ENCODE data around the gene BSND. TPM values are rescaled to one million over a fixed set of nuclear protein-coding genes. Genes with fewer than 3 reads are reported as not detected.

The BSND gene
- total RNA-seq, 1 experiment from 2014 or later: 0.42 TPM

- TF ChIP-seq, protein P1, sequence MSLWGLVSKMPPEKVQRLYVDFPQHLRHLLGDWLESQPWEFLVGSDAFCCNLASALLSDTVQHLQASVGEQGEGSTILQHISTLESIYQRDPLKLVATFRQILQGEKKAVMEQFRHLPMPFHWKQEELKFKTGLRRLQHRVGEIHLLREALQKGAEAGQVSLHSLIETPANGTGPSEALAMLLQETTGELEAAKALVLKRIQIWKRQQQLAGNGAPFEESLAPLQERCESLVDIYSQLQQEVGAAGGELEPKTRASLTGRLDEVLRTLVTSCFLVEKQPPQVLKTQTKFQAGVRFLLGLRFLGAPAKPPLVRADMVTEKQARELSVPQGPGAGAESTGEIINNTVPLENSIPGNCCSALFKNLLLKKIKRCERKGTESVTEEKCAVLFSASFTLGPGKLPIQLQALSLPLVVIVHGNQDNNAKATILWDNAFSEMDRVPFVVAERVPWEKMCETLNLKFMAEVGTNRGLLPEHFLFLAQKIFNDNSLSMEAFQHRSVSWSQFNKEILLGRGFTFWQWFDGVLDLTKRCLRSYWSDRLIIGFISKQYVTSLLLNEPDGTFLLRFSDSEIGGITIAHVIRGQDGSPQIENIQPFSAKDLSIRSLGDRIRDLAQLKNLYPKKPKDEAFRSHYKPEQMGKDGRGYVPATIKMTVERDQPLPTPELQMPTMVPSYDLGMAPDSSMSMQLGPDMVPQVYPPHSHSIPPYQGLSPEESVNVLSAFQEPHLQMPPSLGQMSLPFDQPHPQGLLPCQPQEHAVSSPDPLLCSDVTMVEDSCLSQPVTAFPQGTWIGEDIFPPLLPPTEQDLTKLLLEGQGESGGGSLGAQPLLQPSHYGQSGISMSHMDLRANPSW (CRISPR knock-in tag; conservative IDR thresholded peaks at IDR 0.05; ENCODE audit: low read depth): no peak
- TF ChIP-seq FOXP1 (CRISPR knock-in tag; IDR thresholded peaks at IDR 0.05; ENCODE audit: borderline replicate concordance) (no peak), MXD4 (CRISPR knock-in tag; IDR thresholded peaks at IDR 0.05; ENCODE audit: borderline replicate concordance) (no peak), KAT7 (CRISPR knock-in tag; IDR thresholded peaks at IDR 0.05; ENCODE audit: borderline replicate concordance) (no peak), TP53 (CRISPR knock-in tag; IDR thresholded peaks at IDR 0.05) (no peak), ATF1 (CRISPR knock-in tag; IDR thresholded peaks at IDR 0.05) (no peak)
Observed at GRCh38 chr1:55041613-55042012, 42.9 kb downstream of the BSND start (continued).

GRCh38 chr1:55043011-55043410 lies 44.3 kb downstream of the BSND start:
- ChIA-PET POLR2A (no interaction called here), CTCF (interaction anchor here (4.6 to 8.7 kb wide), 2 partner anchors 21 to 98 kb away, joined by 17 to 64 read pairs; no protein-coding TSS in a partner anchor)
- Mint-ChIP-seq H3K4me3 (no peak overlapping the region), H3K9me3 (no peaks in the 10 kb centered on the region), H3K27ac (no peak overlapping the region), H3K4me1 (peaks cover 44% of the 10 kb centered on the region), H3K27me3 (ENCODE audit: low read depth) (peaks cover 36% of the 10 kb centered on the region), H3K36me3 (peaks cover 18% of the 10 kb centered on the region)
- no peak for ATAC-seq
- TF ChIP-seq ZNF232 (CRISPR knock-in tag; IDR thresholded peaks at IDR 0.05) (no peak), ETV6 (CRISPR knock-in tag; IDR thresholded peaks at IDR 0.05) (no peak), E2F1 (CRISPR knock-in tag; IDR thresholded peaks at IDR 0.05) (no peak), CREM (CRISPR knock-in tag; IDR thresholded peaks at IDR 0.05) (no peak)
- TF ChIP-seq, protein P2, sequence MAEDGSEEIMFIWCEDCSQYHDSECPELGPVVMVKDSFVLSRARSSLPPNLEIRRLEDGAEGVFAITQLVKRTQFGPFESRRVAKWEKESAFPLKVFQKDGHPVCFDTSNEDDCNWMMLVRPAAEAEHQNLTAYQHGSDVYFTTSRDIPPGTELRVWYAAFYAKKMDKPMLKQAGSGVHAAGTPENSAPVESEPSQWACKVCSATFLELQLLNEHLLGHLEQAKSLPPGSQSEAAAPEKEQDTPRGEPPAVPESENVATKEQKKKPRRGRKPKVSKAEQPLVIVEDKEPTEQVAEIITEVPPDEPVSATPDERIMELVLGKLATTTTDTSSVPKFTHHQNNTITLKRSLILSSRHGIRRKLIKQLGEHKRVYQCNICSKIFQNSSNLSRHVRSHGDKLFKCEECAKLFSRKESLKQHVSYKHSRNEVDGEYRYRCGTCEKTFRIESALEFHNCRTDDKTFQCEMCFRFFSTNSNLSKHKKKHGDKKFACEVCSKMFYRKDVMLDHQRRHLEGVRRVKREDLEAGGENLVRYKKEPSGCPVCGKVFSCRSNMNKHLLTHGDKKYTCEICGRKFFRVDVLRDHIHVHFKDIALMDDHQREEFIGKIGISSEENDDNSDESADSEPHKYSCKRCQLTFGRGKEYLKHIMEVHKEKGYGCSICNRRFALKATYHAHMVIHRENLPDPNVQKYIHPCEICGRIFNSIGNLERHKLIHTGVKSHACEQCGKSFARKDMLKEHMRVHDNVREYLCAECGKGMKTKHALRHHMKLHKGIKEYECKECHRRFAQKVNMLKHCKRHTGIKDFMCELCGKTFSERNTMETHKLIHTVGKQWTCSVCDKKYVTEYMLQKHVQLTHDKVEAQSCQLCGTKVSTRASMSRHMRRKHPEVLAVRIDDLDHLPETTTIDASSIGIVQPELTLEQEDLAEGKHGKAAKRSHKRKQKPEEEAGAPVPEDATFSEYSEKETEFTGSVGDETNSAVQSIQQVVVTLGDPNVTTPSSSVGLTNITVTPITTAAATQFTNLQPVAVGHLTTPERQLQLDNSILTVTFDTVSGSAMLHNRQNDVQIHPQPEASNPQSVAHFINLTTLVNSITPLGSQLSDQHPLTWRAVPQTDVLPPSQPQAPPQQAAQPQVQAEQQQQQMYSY (CRISPR knock-in tag; IDR thresholded peaks at IDR 0.05): no peak
- TF ChIP-seq, protein P3, sequence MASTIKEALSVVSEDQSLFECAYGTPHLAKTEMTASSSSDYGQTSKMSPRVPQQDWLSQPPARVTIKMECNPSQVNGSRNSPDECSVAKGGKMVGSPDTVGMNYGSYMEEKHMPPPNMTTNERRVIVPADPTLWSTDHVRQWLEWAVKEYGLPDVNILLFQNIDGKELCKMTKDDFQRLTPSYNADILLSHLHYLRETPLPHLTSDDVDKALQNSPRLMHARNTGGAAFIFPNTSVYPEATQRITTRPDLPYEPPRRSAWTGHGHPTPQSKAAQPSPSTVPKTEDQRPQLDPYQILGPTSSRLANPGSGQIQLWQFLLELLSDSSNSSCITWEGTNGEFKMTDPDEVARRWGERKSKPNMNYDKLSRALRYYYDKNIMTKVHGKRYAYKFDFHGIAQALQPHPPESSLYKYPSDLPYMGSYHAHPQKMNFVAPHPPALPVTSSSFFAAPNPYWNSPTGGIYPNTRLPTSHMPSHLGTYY (CRISPR knock-in tag; IDR thresholded peaks at IDR 0.05): no peak
- DNase-seq (ENCODE audit: low spot score): no peak

DNA sequence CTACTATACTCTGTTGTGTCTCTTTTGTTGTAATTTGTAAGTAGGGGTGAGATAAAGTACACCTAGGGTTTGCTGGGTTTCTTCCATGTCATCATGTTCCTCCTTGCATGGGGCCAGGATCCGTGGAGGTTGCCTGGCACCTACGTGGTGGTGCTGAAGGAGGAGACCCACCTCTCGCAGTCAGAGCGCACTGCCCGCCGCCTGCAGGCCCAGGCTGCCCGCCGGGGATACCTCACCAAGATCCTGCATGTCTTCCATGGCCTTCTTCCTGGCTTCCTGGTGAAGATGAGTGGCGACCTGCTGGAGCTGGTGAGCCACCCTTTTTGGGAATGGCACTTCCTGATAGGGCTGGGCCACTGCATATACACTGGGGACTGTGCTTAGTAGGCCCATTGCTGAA lies 45.0 kb downstream of the BSND start:
- Mint-ChIP-seq H3K4me1 (peaks cover 37% of the 10 kb centered on the region), H3K9me3 (no peaks in the 10 kb centered on the region), H3K27ac (no peak overlapping the region), H3K4me3 (no peak overlapping the region), H3K27me3 (ENCODE audit: low read depth) (peaks cover 29% of the 10 kb centered on the region), H3K36me3 (peaks cover 19% of the 10 kb centered on the region)
- DNase-seq (ENCODE audit: low spot score) (no peak), ATAC-seq (no peak)
- ChIA-PET POLR2A (no interaction called here), CTCF (interaction anchor here (4.6 to 8.7 kb wide), 2 partner anchors 22 to 99 kb away, joined by 17 to 64 read pairs; no protein-coding TSS in a partner anchor)
- TF ChIP-seq, protein P4, sequence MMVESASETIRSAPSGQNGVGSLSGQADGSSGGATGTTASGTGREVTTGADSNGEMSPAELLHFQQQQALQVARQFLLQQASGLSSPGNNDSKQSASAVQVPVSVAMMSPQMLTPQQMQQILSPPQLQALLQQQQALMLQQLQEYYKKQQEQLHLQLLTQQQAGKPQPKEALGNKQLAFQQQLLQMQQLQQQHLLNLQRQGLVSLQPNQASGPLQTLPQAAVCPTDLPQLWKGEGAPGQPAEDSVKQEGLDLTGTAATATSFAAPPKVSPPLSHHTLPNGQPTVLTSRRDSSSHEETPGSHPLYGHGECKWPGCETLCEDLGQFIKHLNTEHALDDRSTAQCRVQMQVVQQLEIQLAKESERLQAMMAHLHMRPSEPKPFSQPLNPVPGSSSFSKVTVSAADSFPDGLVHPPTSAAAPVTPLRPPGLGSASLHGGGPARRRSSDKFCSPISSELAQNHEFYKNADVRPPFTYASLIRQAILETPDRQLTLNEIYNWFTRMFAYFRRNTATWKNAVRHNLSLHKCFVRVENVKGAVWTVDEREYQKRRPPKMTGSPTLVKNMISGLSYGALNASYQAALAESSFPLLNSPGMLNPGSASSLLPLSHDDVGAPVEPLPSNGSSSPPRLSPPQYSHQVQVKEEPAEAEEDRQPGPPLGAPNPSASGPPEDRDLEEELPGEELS (CRISPR knock-in tag; IDR thresholded peaks at IDR 0.05): no peak
- TF ChIP-seq SP1 (CRISPR knock-in tag; conservative IDR thresholded peaks at IDR 0.05) (no peak), JAZF1 (CRISPR knock-in tag; IDR thresholded peaks at IDR 0.05) (no peak), E2F1 (CRISPR knock-in tag; IDR thresholded peaks at IDR 0.05) (no peak), NFYB (CRISPR knock-in tag; conservative IDR thresholded peaks at IDR 0.05; ENCODE audit: low read depth) (no peak), OVOL2 (CRISPR knock-in tag; IDR thresholded peaks at IDR 0.05; ENCODE audit: borderline replicate concordance) (no peak), FOXP1 (CRISPR knock-in tag; IDR thresholded peaks at IDR 0.05; ENCODE audit: borderline replicate concordance) (no peak)
- TF ChIP-seq, protein P5, sequence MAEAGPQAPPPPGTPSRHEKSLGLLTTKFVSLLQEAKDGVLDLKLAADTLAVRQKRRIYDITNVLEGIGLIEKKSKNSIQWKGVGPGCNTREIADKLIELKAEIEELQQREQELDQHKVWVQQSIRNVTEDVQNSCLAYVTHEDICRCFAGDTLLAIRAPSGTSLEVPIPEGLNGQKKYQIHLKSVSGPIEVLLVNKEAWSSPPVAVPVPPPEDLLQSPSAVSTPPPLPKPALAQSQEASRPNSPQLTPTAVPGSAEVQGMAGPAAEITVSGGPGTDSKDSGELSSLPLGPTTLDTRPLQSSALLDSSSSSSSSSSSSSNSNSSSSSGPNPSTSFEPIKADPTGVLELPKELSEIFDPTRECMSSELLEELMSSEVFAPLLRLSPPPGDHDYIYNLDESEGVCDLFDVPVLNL (CRISPR knock-in tag; IDR thresholded peaks at IDR 0.05; ENCODE audit: borderline replicate concordance, low read depth): no peak
- TF ChIP-seq, protein P6, sequence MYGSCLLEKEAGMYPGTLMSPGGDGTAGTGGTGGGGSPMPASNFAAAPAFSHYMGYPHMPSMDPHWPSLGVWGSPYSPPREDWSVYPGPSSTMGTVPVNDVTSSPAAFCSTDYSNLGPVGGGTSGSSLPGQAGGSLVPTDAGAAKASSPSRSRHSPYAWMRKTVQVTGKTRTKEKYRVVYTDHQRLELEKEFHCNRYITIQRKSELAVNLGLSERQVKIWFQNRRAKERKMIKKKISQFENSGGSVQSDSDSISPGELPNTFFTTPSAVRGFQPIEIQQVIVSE (CRISPR knock-in tag; IDR thresholded peaks at IDR 0.05; ENCODE audit: borderline replicate concordance): no peak
